ENCODE measurements around the gene KCTD10. TPM values are rescaled to one million over a fixed set of nuclear protein-coding genes. Genes with fewer than 3 reads are reported as not detected.

KCTD10 gene
- polyA plus RNA-seq, 3 donors: 18.1 to 21.0 (median 20.0) TPM

- Histone ChIP-seq H3K36me3 (replicated peaks in 1 of 2; ENCODE audit: control insufficient read depth in 1 of 2, insufficient read depth in 2 of 2, low read length in 2 of 2) (peaks cover 92 to 98% of the 10 kb centered on the region in 2 donors), H3K9ac (ENCODE audit: insufficient read depth, low read length, poor library complexity, severe bottlenecking) (no peak overlapping the region), H3K9me3 (replicated peaks in 1 of 2; ENCODE audit: control insufficient read depth in 1 of 2, insufficient read depth in 1 of 2, low read length in 2 of 2) (no peaks in the 10 kb centered on the region), H3K27ac (ENCODE audit: low read depth in 1 of 2, low read length in 2 of 2) (no peak overlapping the region), H3K4me1 (ENCODE audit: control insufficient read depth in 1 of 2, insufficient read depth in 2 of 2, low read length in 2 of 2) (no peaks in the 10 kb centered on the region), H3K27me3 (ENCODE audit: control insufficient read depth in 2 of 2, insufficient read depth in 2 of 2, low read length in 2 of 2) (no peaks in the 10 kb centered on the region), H3K4me3 (replicated peaks in 1 of 3; ENCODE audit: low read depth in 2 of 3, low read length in 3 of 3) (no peak overlapping the region), H2AFZ (ENCODE audit: insufficient read depth, low read depth, low read length, poor library complexity, severe bottlenecking) (no peak overlapping the region), H4K20me1 (ENCODE audit: insufficient read depth, low read length) (no peaks in the 10 kb centered on the region), H3K4me2 (replicated peaks; ENCODE audit: extremely low read depth, low read length, poor library complexity, severe bottlenecking) (no peak overlapping the region), H3K79me2 (ENCODE audit: insufficient read depth, low read length) (no peaks in the 10 kb centered on the region)
- Mint-ChIP-seq H3K27ac (no peak overlapping the region), H3K4me1 (no peaks in the 10 kb centered on the region), H3K4me3 (no peak overlapping the region), H3K9me3 (no peaks in the 10 kb centered on the region), H3K36me3 (peaks cover 91 to 96% of the 10 kb centered on the region in 2 donors), H3K27me3 (ENCODE audit: low read depth in 3 of 3) (peaks cover 0 to 2% (median 0%) of the 10 kb centered on the region in 3 donors)
- 100% methylated on average over 5 of the region's 7 CpGs for WGBS (ENCODE audit: insufficient coverage)
- DNase-seq: no peak
- intact Hi-C loops (cut with micrococcal nuclease): loop anchor here in 1 of 2 donors (10.0 kb wide), 1 partner anchor 87 kb away; the partner anchor contains the start of genes MMAB and MVK
- TF ChIP-seq CTCF (IDR thresholded peaks at IDR 0.05): no peak
Observed at GRCh38 chr12:109488051-109488665, 11.1 kb upstream of the KCTD10 start.

GRCh38 chr12:109487181-109488050 lies 10.3 kb upstream of the KCTD10 start:
- H3K4me3 ChIP-seq (replicated peaks in 1 of 3; ENCODE audit: low read depth in 2 of 3, low read length in 3 of 3): no peak overlapping the region
- H3K27ac ChIP-seq (ENCODE audit: low read depth in 1 of 2, low read length in 2 of 2): no peak overlapping the region
- no peaks in the 10 kb centered on the region for H3K4me1 ChIP-seq (ENCODE audit: control insufficient read depth in 1 of 2, insufficient read depth in 2 of 2, low read length in 2 of 2)
- Mint-ChIP-seq H3K27ac (no peak overlapping the region), H3K9me3 (no peaks in the 10 kb centered on the region), H3K36me3 (peaks cover 89 to 95% of the 10 kb centered on the region in 2 donors), H3K4me1 (no peaks in the 10 kb centered on the region), H3K4me3 (no peak overlapping the region), H3K27me3 (ENCODE audit: low read depth in 3 of 3) (peaks cover 0 to 2% (median 0%) of the 10 kb centered on the region in 3 donors)
- no peak overlapping the region for H2AFZ ChIP-seq (ENCODE audit: insufficient read depth, low read depth, low read length, poor library complexity, severe bottlenecking)
- H4K20me1 ChIP-seq (ENCODE audit: insufficient read depth, low read length): no peaks in the 10 kb centered on the region
- H3K9me3 ChIP-seq (replicated peaks in 1 of 2; ENCODE audit: control insufficient read depth in 1 of 2, insufficient read depth in 1 of 2, low read length in 2 of 2): no peaks in the 10 kb centered on the region
- whole genome bisulfite sequencing (ENCODE audit: insufficient coverage): 96% methylated on average over 7 of the region's 9 CpGs
- no peak for TF ChIP-seq CTCF (IDR thresholded peaks at IDR 0.05)
- H3K9ac ChIP-seq (ENCODE audit: insufficient read depth, low read length, poor library complexity, severe bottlenecking): no peak overlapping the region
- H3K27me3 ChIP-seq (ENCODE audit: control insufficient read depth in 2 of 2, insufficient read depth in 2 of 2, low read length in 2 of 2): no peaks in the 10 kb centered on the region
- DNase-seq: no peak
- intact Hi-C loops (cut with micrococcal nuclease): loop anchor here in 1 of 2 donors (10.0 kb wide), 1 partner anchor 87 kb away; the partner anchor contains the start of genes MMAB and MVK
- peaks cover 90 to 100% of the 10 kb centered on the region in 2 donors for H3K36me3 ChIP-seq (replicated peaks in 1 of 2; ENCODE audit: control insufficient read depth in 1 of 2, insufficient read depth in 2 of 2, low read length in 2 of 2)
- H3K4me2 ChIP-seq (replicated peaks; ENCODE audit: extremely low read depth, low read length, poor library complexity, severe bottlenecking): no peak overlapping the region
- H3K79me2 ChIP-seq (ENCODE audit: insufficient read depth, low read length): no peaks in the 10 kb centered on the region
